KMS-11 (cell line): ENCODE data around the gene FAM81B.
A peak's percentile ranks its signal among the peaks of the same experiment; 100 is the strongest.

Experiments
- H2AFZ ChIP-seq: fragments of 200-600 bp; sonication (generic); 2 replicates; pipeline ENCODE4 v1.6.1; 2016; ENCODE audit warnings: antibody characterized with exemption, mixed run types, low read depth
- H3K27ac ChIP-seq: fragments of 200-600 bp; sonication (generic); 2 replicates; pipeline ENCODE4 v1.6.1; 2016; ENCODE audit warnings: mild to moderate bottlenecking, mixed run types
- H3K27me3 ChIP-seq: fragments of 200-600 bp; sonication (generic); 2 replicates; pipeline ENCODE4 v1.6.1; 2017; ENCODE audit warnings: mild to moderate bottlenecking, low read depth, mixed run types, moderate library complexity; ENCODE audit not compliant: insufficient read depth
- H3K36me3 ChIP-seq: fragments of 200-600 bp; sonication (generic); 2 replicates; pipeline ENCODE4 v1.6.1; 2017; ENCODE audit warnings: mild to moderate bottlenecking, mixed run types; ENCODE audit not compliant: insufficient read depth
- H3K4me1 ChIP-seq: fragments of 200-600 bp; sonication (generic); 2 replicates; pipeline ENCODE4 v1.6.1; 2016; ENCODE audit warnings: mild to moderate bottlenecking, low read depth, mixed run types; ENCODE audit not compliant: poor library complexity, severe bottlenecking
- H3K4me2 ChIP-seq: fragments of 200-600 bp; sonication (generic); 2 replicates; pipeline ENCODE4 v1.7.0; 2016; ENCODE audit warnings: mild to moderate bottlenecking, mixed run types
- H3K4me3 ChIP-seq: fragments of 200-600 bp; sonication (generic); IDR thresholded peaks from 2 replicates; pipeline ENCODE4 v1.6.1; 2017; ENCODE audit warnings: low read depth, low read length, mixed read lengths; ENCODE audit not compliant: insufficient read depth
- H3K79me2 ChIP-seq: fragments of 200-600 bp; sonication (generic); 2 replicates; pipeline ENCODE4 v1.6.1; 2016; ENCODE audit warnings: low read depth, mixed run types; ENCODE audit not compliant: insufficient read depth
- H3K9ac ChIP-seq: fragments of 200-600 bp; sonication (generic); 2 replicates; pipeline ENCODE4 v1.6.1; 2016; ENCODE audit warnings: mild to moderate bottlenecking, mixed run types
- H4K20me1 ChIP-seq: fragments of 200-600 bp; sonication (generic); 2 replicates; pipeline ENCODE4 v1.6.1; 2016; ENCODE audit warnings: mild to moderate bottlenecking, mixed run types; ENCODE audit not compliant: insufficient read depth
- CTCF ChIP-seq: fragments of 200-600 bp; sonication (generic); conservative IDR thresholded peaks from 2 replicates; pipeline ENCODE4 v1.6.1; 2017; ENCODE audit warnings: low read depth, mild to moderate bottlenecking, antibody characterized with exemption, low read length, moderate library complexity, mixed read lengths

Gene FAM81B

GRCh38 chr5:95392593-95393182 is 1.5 kb downstream of the FAM81B start:
- Histone ChIP-seq H3K79me2 (no peaks in the 10 kb centered on the region), H3K4me1 (peaks cover 6% of the 10 kb centered on the region)
- no peak for TF ChIP-seq CTCF

GRCh38 chr5:95393279-95393678 is 2.1 kb downstream of the FAM81B start:
- Histone ChIP-seq H3K36me3 (no peaks in the 10 kb centered on the region), H3K4me2 (no peak overlapping the region), H3K79me2 (no peaks in the 10 kb centered on the region), H3K4me1 (peaks cover 6% of the 10 kb centered on the region), H3K4me3 (no peak overlapping the region), H3K27ac (no peak overlapping the region), H3K27me3 (no peaks in the 10 kb centered on the region), H3K9ac (no peak overlapping the region), H4K20me1 (no peaks in the 10 kb centered on the region), H2AFZ (no peak overlapping the region)
- TF ChIP-seq CTCF, result no peak

More at GRCh38 chr5:95392593-95393182, 1.5 kb downstream of the FAM81B start:
- Histone ChIP-seq H3K4me3 (no peak overlapping the region), H3K27me3 (no peaks in the 10 kb centered on the region), H4K20me1 (no peaks in the 10 kb centered on the region), H3K27ac (0 out of 2 replicates have a peak overlapping the region, but pooled peaks have one; percentile 7), H3K4me2 (no peak overlapping the region), H2AFZ (0 out of 2 replicates have a peak overlapping the region, but pooled peaks have one; percentile 8), H3K36me3 (no peaks in the 10 kb centered on the region), H3K9ac (no peak overlapping the region)

DNA sequence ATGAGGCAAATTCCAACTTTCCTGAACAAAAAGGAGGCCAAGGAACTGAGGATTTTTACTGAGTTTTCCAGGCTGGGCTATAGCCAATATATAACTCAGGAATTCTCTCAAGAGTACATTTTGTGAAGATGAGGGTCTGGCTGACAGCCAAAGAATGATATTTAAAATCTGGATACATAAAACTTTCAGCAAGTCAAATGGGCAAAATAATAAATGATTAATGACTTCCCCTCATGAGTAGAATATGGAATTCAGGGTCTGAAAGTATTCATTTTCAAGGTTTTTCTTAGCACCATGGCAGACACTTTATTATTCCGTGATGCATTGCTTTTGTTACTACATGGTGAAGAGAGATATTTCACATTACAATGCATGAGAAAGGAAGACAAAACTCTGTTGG is 7.8 kb downstream of the FAM81B start:
- H2AFZ ChIP-seq, result no peak overlapping the region
- no peak overlapping the region for H3K27ac ChIP-seq
- no peak overlapping the region for H3K4me2 ChIP-seq
- H3K79me2 ChIP-seq, result no peaks in the 10 kb centered on the region
- no peaks in the 10 kb centered on the region for H3K36me3 ChIP-seq
- no peak for TF ChIP-seq CTCF
- H3K27me3 ChIP-seq, result no peaks in the 10 kb centered on the region
- no peaks in the 10 kb centered on the region for H4K20me1 ChIP-seq
- no peak overlapping the region for H3K4me3 ChIP-seq
- no peaks in the 10 kb centered on the region for H3K4me1 ChIP-seq
- H3K9ac ChIP-seq, result no peak overlapping the region

DNA sequence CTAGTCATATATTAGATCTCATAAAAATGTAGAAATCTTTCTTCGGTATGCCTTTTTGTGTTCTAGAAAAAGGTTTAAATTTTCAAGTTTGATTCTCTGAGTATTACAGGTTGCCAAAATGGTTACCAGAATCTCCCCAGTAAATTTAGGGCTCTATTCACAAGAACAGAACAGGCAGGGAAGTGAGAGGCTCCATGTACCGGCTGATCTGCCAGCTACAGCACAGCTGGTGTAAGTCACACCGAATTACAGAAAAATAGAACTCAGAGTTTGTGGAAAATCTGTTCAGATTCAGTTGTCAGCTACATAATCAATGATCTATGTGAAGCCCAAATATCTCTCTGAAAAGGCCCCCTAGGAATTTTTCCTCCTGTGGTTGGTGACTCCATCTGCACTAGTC is 10.5 kb downstream of the FAM81B start:
- no peaks in the 10 kb centered on the region for H3K36me3 ChIP-seq
- no peak overlapping the region for H2AFZ ChIP-seq
- no peak overlapping the region for H3K27ac ChIP-seq
- H4K20me1 ChIP-seq, result no peaks in the 10 kb centered on the region
- no peaks in the 10 kb centered on the region for H3K4me1 ChIP-seq
- no peak for TF ChIP-seq CTCF
- no peak overlapping the region for H3K4me3 ChIP-seq
- no peaks in the 10 kb centered on the region for H3K79me2 ChIP-seq
- H3K9ac ChIP-seq, result no peak overlapping the region
- no peaks in the 10 kb centered on the region for H3K27me3 ChIP-seq
- H3K4me2 ChIP-seq, result no peak overlapping the region
